GM12873 (cell line): ENCODE results near the gene DUSP11.
A peak's percentile ranks its signal among the peaks of the same experiment; 100 is the strongest.

Experiments used
- TF ChIP-seq, protein P1 (sequence below): IDR thresholded peaks from 2 replicates; pipeline ENCODE4 v1.5.1; 2012; ENCODE audit warnings: low read depth, mild to moderate bottlenecking, moderate library complexity, low read length, control low read depth; ENCODE audit not compliant: insufficient read depth; ENCODE audit errors: missing control alignments

Gene DUSP11

DNA sequence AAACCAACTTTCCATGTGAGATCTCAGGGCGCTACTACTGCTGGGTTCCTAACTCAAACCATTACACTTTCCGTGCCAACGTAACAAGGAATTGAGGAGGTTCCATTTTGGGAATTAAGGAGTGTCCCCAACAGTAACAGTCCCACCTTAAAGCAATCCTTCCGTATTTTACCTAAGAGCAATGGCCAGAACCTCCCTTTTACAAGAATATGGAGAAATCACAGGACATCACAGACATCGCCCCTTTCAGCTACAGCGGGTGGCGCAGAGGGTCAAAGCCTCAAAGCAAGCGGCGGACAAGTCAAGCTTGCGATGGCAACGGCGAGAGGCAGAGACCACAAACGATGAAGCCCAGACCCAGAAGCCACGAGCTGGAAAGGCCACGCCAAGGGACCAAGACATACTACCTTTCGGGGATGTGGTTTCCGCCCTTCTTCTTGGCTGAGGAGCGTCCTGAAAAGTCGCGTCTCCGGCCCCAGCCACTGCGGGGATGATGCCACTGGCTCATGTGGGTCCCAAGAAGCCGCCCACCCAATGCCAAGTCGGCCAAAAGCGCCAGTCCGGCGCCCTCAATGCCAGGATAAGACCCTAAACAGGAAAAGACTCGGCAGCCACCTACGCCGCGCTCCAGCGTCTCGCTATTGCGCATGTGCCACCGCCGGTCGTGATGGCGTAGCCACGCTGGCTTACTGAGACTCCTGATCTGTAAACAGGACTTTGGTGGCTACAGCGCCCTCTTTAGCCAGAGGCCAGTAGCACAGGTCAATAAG lies at the start of gene DUSP11:
DUSP11 (minus strand) TSS at position 637 of the 770 bp plus-strand sequence; CDS start at position 508, 129 bp downstream.
- TF ChIP-seq, protein P1, sequence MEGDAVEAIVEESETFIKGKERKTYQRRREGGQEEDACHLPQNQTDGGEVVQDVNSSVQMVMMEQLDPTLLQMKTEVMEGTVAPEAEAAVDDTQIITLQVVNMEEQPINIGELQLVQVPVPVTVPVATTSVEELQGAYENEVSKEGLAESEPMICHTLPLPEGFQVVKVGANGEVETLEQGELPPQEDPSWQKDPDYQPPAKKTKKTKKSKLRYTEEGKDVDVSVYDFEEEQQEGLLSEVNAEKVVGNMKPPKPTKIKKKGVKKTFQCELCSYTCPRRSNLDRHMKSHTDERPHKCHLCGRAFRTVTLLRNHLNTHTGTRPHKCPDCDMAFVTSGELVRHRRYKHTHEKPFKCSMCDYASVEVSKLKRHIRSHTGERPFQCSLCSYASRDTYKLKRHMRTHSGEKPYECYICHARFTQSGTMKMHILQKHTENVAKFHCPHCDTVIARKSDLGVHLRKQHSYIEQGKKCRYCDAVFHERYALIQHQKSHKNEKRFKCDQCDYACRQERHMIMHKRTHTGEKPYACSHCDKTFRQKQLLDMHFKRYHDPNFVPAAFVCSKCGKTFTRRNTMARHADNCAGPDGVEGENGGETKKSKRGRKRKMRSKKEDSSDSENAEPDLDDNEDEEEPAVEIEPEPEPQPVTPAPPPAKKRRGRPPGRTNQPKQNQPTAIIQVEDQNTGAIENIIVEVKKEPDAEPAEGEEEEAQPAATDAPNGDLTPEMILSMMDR = peak; percentile 96

DNA sequence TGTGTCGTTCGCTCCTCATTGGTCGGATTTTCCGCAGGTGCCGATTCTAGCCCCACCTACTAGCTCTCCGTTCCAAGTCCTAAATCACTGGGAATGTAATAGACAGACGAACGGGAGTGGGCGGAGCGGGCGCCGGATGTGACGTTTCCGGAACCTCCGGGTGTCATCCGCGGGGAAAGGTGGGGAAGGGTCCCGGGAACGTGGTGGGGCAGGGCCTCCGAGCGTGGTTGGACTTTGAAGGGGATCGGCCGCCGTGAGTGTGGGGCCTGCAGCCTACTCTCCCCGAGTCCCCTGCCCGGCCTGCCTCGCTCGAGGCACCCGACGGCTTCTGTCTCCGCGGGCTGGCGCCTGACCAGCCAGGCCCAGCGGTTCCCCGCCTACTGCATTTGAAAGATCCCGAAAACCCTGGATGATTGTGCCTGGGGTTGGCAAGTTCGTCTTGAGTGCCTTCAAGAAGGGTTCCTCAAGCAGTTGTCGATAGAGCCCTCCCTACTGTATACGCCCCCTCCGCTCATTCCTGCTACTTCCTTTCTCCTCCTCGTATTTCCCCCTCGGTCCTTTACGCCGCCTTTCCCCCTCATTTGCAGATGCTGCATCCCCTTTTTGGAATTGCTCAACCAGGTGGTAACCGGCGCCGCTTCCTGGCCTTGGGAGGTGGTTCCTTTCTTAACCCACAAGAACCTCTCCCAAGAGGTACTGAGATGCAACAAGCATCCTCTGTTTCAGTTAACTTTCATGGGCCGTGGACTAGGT lies 49.1 kb upstream of the DUSP11 start, which contains the start of gene STAMBP:
STAMBP (plus strand) TSS at position 144 of the 753 bp plus-strand sequence. CDS start 1,896 bp downstream, outside the sequence.
- TF ChIP-seq, protein P1 = no peak

DNA sequence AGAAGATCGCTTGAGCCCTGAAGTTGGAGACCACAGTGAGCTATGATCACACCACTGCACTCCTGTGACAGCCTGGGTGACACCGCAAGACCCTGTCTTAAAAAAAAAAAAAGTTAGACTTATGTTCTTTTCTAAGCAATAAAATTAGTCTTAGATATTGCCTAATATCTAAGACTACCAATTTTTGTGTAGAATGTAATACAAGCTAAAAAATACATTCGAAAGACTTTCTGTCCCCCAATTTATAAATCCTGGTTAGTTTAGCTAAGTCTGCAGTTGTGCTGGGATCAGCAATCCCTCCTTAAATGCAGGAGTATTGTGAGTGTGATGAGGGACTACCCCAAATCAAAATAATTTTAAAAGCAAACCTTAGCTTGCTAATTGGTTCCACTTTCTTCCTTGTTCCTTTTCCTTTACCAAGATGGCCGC lies 48.5 kb upstream of the DUSP11 start:
- TF ChIP-seq, protein P1 = no peak

DNA sequence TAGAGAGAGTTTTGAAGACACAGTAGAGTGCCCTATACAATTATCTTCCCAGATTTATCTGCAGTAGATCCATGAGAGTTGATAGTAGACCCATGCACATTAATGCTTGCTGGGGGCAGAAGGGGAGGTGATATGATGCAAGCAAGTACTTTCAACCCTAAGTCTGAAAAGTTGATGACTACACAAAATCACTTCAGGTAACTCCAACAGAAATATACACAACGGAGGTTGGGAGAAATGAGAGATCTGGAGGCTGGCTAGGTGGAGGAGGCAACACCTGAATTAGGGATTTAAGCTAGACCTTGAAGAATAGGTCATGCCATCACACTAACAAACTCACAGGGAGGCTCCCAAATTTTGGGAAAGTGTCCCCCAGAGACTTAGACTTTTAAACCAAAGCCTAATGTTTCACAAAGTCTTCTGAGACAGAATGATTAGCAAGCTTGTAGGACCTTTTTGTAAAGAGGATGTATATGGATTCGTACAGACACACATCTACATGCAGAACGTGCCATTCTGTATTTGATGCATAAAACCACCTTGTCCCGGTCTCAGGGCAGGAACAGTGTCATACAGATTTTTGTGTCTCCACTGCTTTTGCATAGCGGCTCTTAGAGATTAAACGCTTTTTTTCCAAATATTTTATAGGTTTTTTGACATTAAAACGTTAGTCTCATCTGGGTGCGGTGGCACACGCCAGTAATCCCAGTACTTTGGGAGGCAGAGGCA lies 47.9 kb upstream of the DUSP11 start:
- TF ChIP-seq, protein P1 = no peak

DNA sequence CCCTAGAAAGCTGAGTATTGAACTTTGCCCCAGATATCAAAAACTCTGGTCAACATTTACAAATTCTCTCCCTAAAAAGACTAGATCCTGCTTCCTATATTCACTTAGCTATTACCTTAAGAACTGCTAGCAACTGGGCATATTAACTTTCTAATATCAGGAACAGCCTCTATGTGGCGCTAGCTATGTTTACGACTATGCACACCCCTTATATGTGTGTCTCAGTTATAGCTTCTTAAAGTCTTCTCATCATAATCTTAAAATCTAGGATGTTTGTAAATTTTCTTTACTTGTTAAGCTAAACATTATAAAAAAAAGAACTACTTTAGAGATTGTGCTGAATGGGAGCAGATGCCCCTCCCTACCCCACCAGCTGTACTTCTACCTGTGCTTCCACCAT lies 47.1 kb upstream of the DUSP11 start:
- TF ChIP-seq, protein P1 = peak; percentile 60

DNA sequence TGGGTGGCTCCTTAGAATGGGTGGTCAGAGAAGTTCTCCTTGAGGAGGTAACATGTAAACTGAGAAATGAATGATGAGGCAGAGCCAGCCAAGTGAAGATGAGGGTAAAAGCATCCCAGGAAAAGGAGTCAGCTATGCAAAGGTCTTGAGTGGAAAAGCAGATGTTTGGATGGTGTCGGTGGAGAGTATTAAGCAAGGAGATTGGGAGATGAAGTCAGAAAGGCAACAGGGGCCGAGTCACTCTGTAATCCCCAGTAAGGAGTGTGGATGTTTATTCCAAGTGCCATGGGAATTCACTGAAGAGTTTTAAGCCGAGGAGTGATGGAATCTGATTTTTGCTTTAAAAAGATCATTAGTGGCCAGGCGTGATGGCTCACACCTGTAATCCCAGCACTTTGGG lies 45.5 kb upstream of the DUSP11 start:
- TF ChIP-seq, protein P1 = no peak
